HG02870 (cell line): ENCODE measurements around the gene RHOBTB1.
"Not testable (repeated sequence)": the region's sequence is repeated elsewhere in the genome, so short reads cannot be mapped to it uniquely, and the experiment has no call there.

Experiments
- ATAC-seq: cut with Tn5 transposase; IDR thresholded peaks from one replicate; pipeline ENCODE4 v1.9.1; 2021; ENCODE audit warnings: mild to moderate bottlenecking, moderate library complexity; ENCODE audit not compliant: unreplicated experiment

RHOBTB1 gene

GRCh38 chr10:60870416-60870728 is 73.6 kb downstream of the RHOBTB1 start:
- ATAC-seq = no peak

GRCh38 chr10:60869652-60870415 is 74.2 kb downstream of the RHOBTB1 start:
- ATAC-seq = no peak

GRCh38 chr10:60868946-60869345 is 75.0 kb downstream of the RHOBTB1 start:
- ATAC-seq = no peak

- no peak for ATAC-seq
Observed at GRCh38 chr10:60865198-60865783, 78.7 kb downstream of the RHOBTB1 start.

GRCh38 chr10:60863796-60864195 is 80.2 kb downstream of the RHOBTB1 start:
- ATAC-seq = no peak

- ATAC-seq = no peak
Observed at GRCh38 chr10:60862517-60862916, 81.5 kb downstream of the RHOBTB1 start.

GRCh38 chr10:60856405-60856804 is 87.6 kb downstream of the RHOBTB1 start:
- no peak for ATAC-seq

- ATAC-seq = no peak
Observed at GRCh38 chr10:60853637-60854036, 90.3 kb downstream of the RHOBTB1 start.

GRCh38 chr10:60853107-60853506 is 90.9 kb downstream of the RHOBTB1 start:
- ATAC-seq = no peak

- ATAC-seq = no peak
Observed at GRCh38 chr10:60849740-60850139, 94.2 kb downstream of the RHOBTB1 start.

- ATAC-seq = no peak
Observed at GRCh38 chr10:60849217-60849616, 94.8 kb downstream of the RHOBTB1 start.

- no peak for ATAC-seq
Observed at GRCh38 chr10:60848680-60849079, 95.3 kb downstream of the RHOBTB1 start.

- no peak for ATAC-seq
Observed at GRCh38 chr10:60848126-60848525, 95.9 kb downstream of the RHOBTB1 start.

- ATAC-seq = no peak
Observed at GRCh38 chr10:60846173-60846572, 97.8 kb downstream of the RHOBTB1 start.

- ATAC-seq = no peak
Observed at GRCh38 chr10:60845038-60845437, 98.9 kb downstream of the RHOBTB1 start.

- no peak for ATAC-seq
Observed at GRCh38 chr10:60842694-60843093, 101.3 kb downstream of the RHOBTB1 start.

- ATAC-seq = not testable (repeated sequence)
Observed at GRCh38 chr10:60841227-60841626, 102.8 kb downstream of the RHOBTB1 start.

GRCh38 chr10:60835049-60835448 is 108.9 kb downstream of the RHOBTB1 start:
- ATAC-seq = no peak

GRCh38 chr10:60834401-60834800 is 109.6 kb downstream of the RHOBTB1 start:
- ATAC-seq = no peak

GRCh38 chr10:60832136-60832535 is 111.8 kb downstream of the RHOBTB1 start:
- ATAC-seq = not testable (repeated sequence)

GRCh38 chr10:60828489-60828852 is 115.5 kb downstream of the RHOBTB1 start:
- ATAC-seq = no peak

GRCh38 chr10:60827791-60828488 is 116.0 kb downstream of the RHOBTB1 start:
- ATAC-seq = no peak
